Activated B cell treated with CpG ODN at 0.5 μM for 24 hours (primary cell): ENCODE data around the gene PRKN. TPM values are rescaled to one million over a fixed set of nuclear protein-coding genes. Genes with fewer than 3 reads are reported as not detected.

ENCODE experiments used
- ATAC-seq: fragments of 200-7000 bp; cut with Tn5 transposase; one replicate; pipeline ENCODE4 v1.10.0; 2021; ENCODE audit warnings: low read depth, mild to moderate bottlenecking, moderate library complexity
- CTCF ChIA-PET: fragments of 350-600 bp; sonication (Branson Sonifier 250); formaldehyde crosslinking; loops from one replicate; lab custom pipeline; 2021; ENCODE audit warnings: antibody characterized with exemption; lab: Charles Lee
- POLR2A ChIA-PET: fragments of 350-600 bp; sonication (Branson Sonifier 250); formaldehyde crosslinking; loops from one replicate; lab custom pipeline; 2021; ENCODE audit warnings: antibody characterized with exemption; lab: Charles Lee
- DNase-seq: peaks from one replicate; pipeline ENCODE4 v3.0.0; 2022
- H3K27ac Mint-ChIP-seq: one replicate; pipeline ENCODE4 v1.8.0; 2020; ENCODE audit warnings: mixed read lengths
- H3K27me3 Mint-ChIP-seq: one replicate; pipeline ENCODE4 v1.8.0; 2021; ENCODE audit warnings: mixed read lengths
- H3K36me3 Mint-ChIP-seq: one replicate; pipeline ENCODE4 v1.8.0; 2021; ENCODE audit warnings: low read depth, mixed read lengths
- H3K4me1 Mint-ChIP-seq: one replicate; pipeline ENCODE4 v1.8.0; 2021; ENCODE audit warnings: mixed read lengths
- H3K4me3 Mint-ChIP-seq: one replicate; pipeline ENCODE4 v1.8.0; 2020; ENCODE audit warnings: mild to moderate bottlenecking, mixed read lengths
- H3K9me3 Mint-ChIP-seq: one replicate; pipeline ENCODE4 v1.8.0; 2020; ENCODE audit warnings: mixed read lengths
- CTCF ChIP-seq: fragments of 200-600 bp; IDR thresholded peaks from one replicate; pipeline ENCODE4 v1.8.0; 2022; ENCODE audit warnings: antibody characterized with exemption, mild to moderate bottlenecking
- intact Hi-C: fragments of 100-400 bp; cut with micrococcal nuclease; formaldehyde crosslinking; loops from one replicate; pipeline ENCODE4 v1.15.1; 2024
- total RNA-seq: library from RNA; stranded (reverse); gene quantifications from 2 replicates; pipeline ENCODE4 v1.2.3, GENCODE V29; 2022

PRKN gene
- total RNA-seq, 1 donor from 2014 or later = 2.3 TPM

GRCh38 chr6:161941565-161941964 lies 786.0 kb downstream of the PRKN start:
- H3K27ac Mint-ChIP-seq = no peak overlapping the region
- DNase-seq = no peak
- ChIA-PET CTCF (no interaction called here), POLR2A (no interaction called here)
- no peaks in the 10 kb centered on the region for H3K4me1 Mint-ChIP-seq
- H3K36me3 Mint-ChIP-seq = no peaks in the 10 kb centered on the region
- no peaks in the 10 kb centered on the region for H3K9me3 Mint-ChIP-seq
- H3K27me3 Mint-ChIP-seq = no peaks in the 10 kb centered on the region
- no peak overlapping the region for H3K4me3 Mint-ChIP-seq
- no peak for TF ChIP-seq CTCF
- ATAC-seq = no peak
- intact Hi-C loops = no loop called here

- POLR2A ChIA-PET = no interaction called here
- no peak for ATAC-seq
- Mint-ChIP-seq H3K27ac (no peak overlapping the region), H3K4me3 (no peak overlapping the region), H3K4me1 (no peaks in the 10 kb centered on the region), H3K36me3 (no peaks in the 10 kb centered on the region), H3K27me3 (no peaks in the 10 kb centered on the region), H3K9me3 (no peaks in the 10 kb centered on the region)
- no peak for TF ChIP-seq CTCF
- CTCF ChIA-PET = no interaction called here
- intact Hi-C loops = no loop called here
- DNase-seq = no peak
These were observed 787.0 kb downstream of the PRKN start for GRCh38 chr6:161940519-161940918.

- DNase-seq (no peak), ATAC-seq (no peak)
- Mint-ChIP-seq H3K4me1 (no peaks in the 10 kb centered on the region), H3K27me3 (no peaks in the 10 kb centered on the region), H3K9me3 (peaks cover 2% of the 10 kb centered on the region), H3K27ac (no peak overlapping the region), H3K36me3 (no peaks in the 10 kb centered on the region), H3K4me3 (no peak overlapping the region)
- intact Hi-C loops = no loop called here
- CTCF ChIA-PET = no interaction called here
- TF ChIP-seq CTCF = no peak
- POLR2A ChIA-PET = no interaction called here
These were observed 801.2 kb downstream of the PRKN start for GRCh38 chr6:161926324-161926723.

- no peak for ATAC-seq
- no peaks in the 10 kb centered on the region for H3K27me3 Mint-ChIP-seq
- intact Hi-C loops = no loop called here
- no peak for DNase-seq
- no peaks in the 10 kb centered on the region for H3K4me1 Mint-ChIP-seq
- H3K36me3 Mint-ChIP-seq = no peaks in the 10 kb centered on the region
- CTCF ChIA-PET = no interaction called here
- peaks cover 2% of the 10 kb centered on the region for H3K9me3 Mint-ChIP-seq
- POLR2A ChIA-PET = no interaction called here
- H3K4me3 Mint-ChIP-seq = no peak overlapping the region
- no peak overlapping the region for H3K27ac Mint-ChIP-seq
- no peak for TF ChIP-seq CTCF
These were observed 803.0 kb downstream of the PRKN start for GRCh38 chr6:161924516-161925116.

GRCh38 chr6:161922631-161923119 lies 804.9 kb downstream of the PRKN start:
- Mint-ChIP-seq H3K27ac (no peak overlapping the region), H3K36me3 (no peaks in the 10 kb centered on the region), H3K9me3 (no peaks in the 10 kb centered on the region), H3K27me3 (no peaks in the 10 kb centered on the region), H3K4me1 (no peaks in the 10 kb centered on the region), H3K4me3 (no peak overlapping the region)
- ChIA-PET POLR2A (no interaction called here), CTCF (no interaction called here)
- intact Hi-C loops = no loop called here
- DNase-seq (no peak), ATAC-seq (no peak)
- no peak for TF ChIP-seq CTCF
